Stimulated activated CD4-positive, alpha-beta T cell treated with anti-CD3 and anti-CD28 coated beads, TNF-alpha, amount 100 ng/mL, for 1 hour (primary cell): ENCODE data around the gene DCTN5.

Source experiments
- DNase-seq, 3 donors: peaks; one replicate each; pipeline ENCODE4 v3.0.0-alpha.2; 2020; ENCODE audit warnings: low read depth in 3 of 3, low spot score in 1 of 3

The DCTN5 gene

GRCh38 chr16:23651943-23652468 lies 10.7 kb downstream of the DCTN5 start:
- no peak for DNase-seq

GRCh38 chr16:23663918-23664317 lies 22.7 kb downstream of the DCTN5 start:
- no peak for DNase-seq

- DNase-seq: no peak
Measured at GRCh38 chr16:23666571-23667354, 25.5 kb downstream of the DCTN5 start.

GRCh38 chr16:23667355-23667659 lies 26.0 kb downstream of the DCTN5 start:
- DNase-seq: no peak

- no peak for DNase-seq
Measured at GRCh38 chr16:23668225-23668624, 27.0 kb downstream of the DCTN5 start.

GRCh38 chr16:23668873-23669272 lies 27.6 kb downstream of the DCTN5 start:
- no peak for DNase-seq

- no peak for DNase-seq
Measured at GRCh38 chr16:23670137-23670776, 29.0 kb downstream of the DCTN5 start.

GRCh38 chr16:23673971-23674614 lies 32.8 kb downstream of the DCTN5 start:
- no peak for DNase-seq

- DNase-seq: no peak
Measured at GRCh38 chr16:23676924-23677480, 35.7 kb downstream of the DCTN5 start.

- DNase-seq: peak; percentile 8 to 66 (median 28)
Measured at GRCh38 chr16:23678430-23679273, 37.4 kb downstream of the DCTN5 start, which contains the start of gene PLK1. Gene PLK1 (plus strand): TSS chr16:23678889. CDS start chr16:23678933, 44 bp downstream.

- no peak for DNase-seq
Measured at GRCh38 chr16:23679274-23679985, 38.2 kb downstream of the DCTN5 start.

- DNase-seq: no peak
Measured at GRCh38 chr16:23679986-23680336, 38.7 kb downstream of the DCTN5 start.

- no peak for DNase-seq
Measured at GRCh38 chr16:23682181-23682580, 40.9 kb downstream of the DCTN5 start.

- DNase-seq: no peak
Measured at GRCh38 chr16:23683487-23683886, 42.2 kb downstream of the DCTN5 start.

GRCh38 chr16:23687034-23687808 lies 46.0 kb downstream of the DCTN5 start:
- no peak for DNase-seq

GRCh38 chr16:23689442-23690187 lies 48.3 kb downstream of the DCTN5 start:
- DNase-seq: no peak

- DNase-seq: no peak
Measured at GRCh38 chr16:23690771-23691482, 49.7 kb downstream of the DCTN5 start.
